ENCODE data around the gene F13A1. TPM values are rescaled to one million over a fixed set of nuclear protein-coding genes. Genes with fewer than 3 reads are reported as not detected.

Gene F13A1
- total RNA-seq, 2 donors from 2014 or later: 19.8 to 27.5 TPM

GRCh38 chr6:6180684-6181083, 139.8 kb downstream of the F13A1 start:
- Histone ChIP-seq H3K27ac (no peak overlapping the region), H3K9me3 (no peaks in the 10 kb centered on the region), H3K27me3 (no peaks in the 10 kb centered on the region), H3K36me3 (replicated peaks in 1 of 2; ENCODE audit: insufficient read depth in 1 of 2, low read depth in 2 of 2) (no peaks in the 10 kb centered on the region), H3K4me3 (no peak overlapping the region), H3K4me1 (no peaks in the 10 kb centered on the region)
- intact Hi-C loops (cut with DNase I): no loop called here
- DNase-seq: no peak
- WGBS, 2 donors: 49 to 61% methylated on average over 2 of the region's 2 CpGs
- ATAC-seq: no peak
- TF ChIP-seq POLR2A (IDR thresholded peaks at IDR 0.05) (no peak), CTCF (IDR thresholded peaks at IDR 0.05) (no peak)

- H3K9me3 ChIP-seq: no peaks in the 10 kb centered on the region
- no peaks in the 10 kb centered on the region for H3K36me3 ChIP-seq (replicated peaks in 1 of 2; ENCODE audit: insufficient read depth in 1 of 2, low read depth in 2 of 2)
- TF ChIP-seq CTCF (IDR thresholded peaks at IDR 0.05) (no peak), POLR2A (IDR thresholded peaks at IDR 0.05) (no peak)
- no peaks in the 10 kb centered on the region for H3K27me3 ChIP-seq
- no peak for ATAC-seq
- no peak overlapping the region for H3K27ac ChIP-seq
- intact Hi-C loops (cut with DNase I): no loop called here
- WGBS, 2 donors: 62 to 65% methylated on average over 11 of the region's 11 CpGs
- no peak overlapping the region for H3K4me3 ChIP-seq
- no peaks in the 10 kb centered on the region for H3K4me1 ChIP-seq
- DNase-seq: no peak
Measured at GRCh38 chr6:6179858-6180623, 140.4 kb downstream of the F13A1 start.

- no peak for TF ChIP-seq CTCF (IDR thresholded peaks at IDR 0.05)
- no peak for TF ChIP-seq POLR2A (IDR thresholded peaks at IDR 0.05)
- Histone ChIP-seq H3K4me3 (no peak overlapping the region), H3K9me3 (no peaks in the 10 kb centered on the region), H3K36me3 (replicated peaks in 1 of 2; ENCODE audit: insufficient read depth in 1 of 2, low read depth in 2 of 2) (no peaks in the 10 kb centered on the region), H3K27me3 (no peaks in the 10 kb centered on the region), H3K4me1 (no peaks in the 10 kb centered on the region), H3K27ac (no peak overlapping the region)
- DNase-seq: no peak
- WGBS, 2 donors: 70 to 78% methylated on average over 6 of the region's 6 CpGs
- intact Hi-C loops (cut with DNase I): no loop called here
- no peak for ATAC-seq
Measured at GRCh38 chr6:6178795-6179194, 141.7 kb downstream of the F13A1 start.

GRCh38 chr6:6177754-6178153, 142.7 kb downstream of the F13A1 start:
- Histone ChIP-seq H3K4me1 (no peaks in the 10 kb centered on the region), H3K9me3 (no peaks in the 10 kb centered on the region), H3K27ac (no peak overlapping the region), H3K36me3 (replicated peaks in 1 of 2; ENCODE audit: insufficient read depth in 1 of 2, low read depth in 2 of 2) (no peaks in the 10 kb centered on the region), H3K4me3 (no peak overlapping the region), H3K27me3 (no peaks in the 10 kb centered on the region)
- intact Hi-C loops (cut with DNase I): no loop called here
- DNase-seq: no peak
- TF ChIP-seq POLR2A (IDR thresholded peaks at IDR 0.05) (no peak), CTCF (IDR thresholded peaks at IDR 0.05) (no peak)
- ATAC-seq: no peak
- 58 to 80% methylated on average over 4 of the region's 4 CpGs for WGBS, 2 donors
